Measurements from ENCODE around the gene PLAC1. TPM values are rescaled to one million over a fixed set of nuclear protein-coding genes. Genes with fewer than 3 reads are reported as not detected.

PLAC1 gene
- total and polyA plus RNA-seq, 2 of the 4 experiments (the other 2 are of a cell fraction): 0.36 to 0.74 TPM

GRCh38 chrX:134633394-134633793, 24.9 kb downstream of the PLAC1 start:
- Histone ChIP-seq H4K8ac (ENCODE audit: low read depth in 2 of 2, low read length in 2 of 2) (no peak overlapping the region), H3K27ac (ENCODE audit: insufficient read depth, low read length) (no peak overlapping the region), H3K9ac (ENCODE audit: low read depth, low read length) (no peak overlapping the region), H3K9me3 (ENCODE audit: control insufficient read depth, insufficient read depth, low read length) (no peaks in the 10 kb centered on the region), H4K91ac (ENCODE audit: insufficient read depth, low read depth, low read length) (peak overlapping the region; percentile 63; the same call in 1 of the 2 replicates), H3K27me3 (ENCODE audit: control insufficient read depth, insufficient read depth, low read length) (no peaks in the 10 kb centered on the region), H3K23ac (ENCODE audit: low read depth, low read length) (no peak overlapping the region), H3K4me1 (ENCODE audit: control insufficient read depth, insufficient read depth, low read length) (peaks cover 13% of the 10 kb centered on the region), H2AFZ (replicated peaks; ENCODE audit: low read length, poor library complexity) (no peak overlapping the region), H3K4ac (ENCODE audit: low read depth, low read length) (peak overlapping the region; percentile 70; the same call in 1 of the 2 replicates), H4K20me1 (ENCODE audit: insufficient read depth, low read length) (no peaks in the 10 kb centered on the region), H3K14ac (replicated peaks; ENCODE audit: low read depth, low read length) (no peak overlapping the region), H3K56ac (ENCODE audit: extremely low read depth, insufficient read depth, low read length) (no peak overlapping the region), H3K79me1 (ENCODE audit: low read depth in 1 of 2, low read length in 2 of 2) (no peaks in the 10 kb centered on the region), H2BK15ac (ENCODE audit: low read depth, low read length) (no peak overlapping the region; the same call in 2 of the 3 replicates), H2AK5ac (ENCODE audit: low read depth, low read length) (no peak overlapping the region; the same call in 1 of the 2 replicates), H2BK5ac (ENCODE audit: low read depth, low read length, poor library complexity, severe bottlenecking) (no peak overlapping the region), H3K4me2 (ENCODE audit: low read depth, low read length) (no peak overlapping the region), H3K18ac (ENCODE audit: low read depth, low read length) (no peak overlapping the region), H3K9me1 (ENCODE audit: insufficient read depth, low read length) (peaks cover 21% of the 10 kb centered on the region), H3K4me3 (ENCODE audit: insufficient read depth, low read depth, low read length) (no peak overlapping the region), H2AK9ac (replicated peaks; ENCODE audit: low read depth, low read length, poor library complexity) (no peak overlapping the region), H3K36me3 (ENCODE audit: control insufficient read depth, insufficient read depth, low read length) (no peaks in the 10 kb centered on the region), H2BK120ac (ENCODE audit: low read depth, low read length) (peak overlapping the region; percentile 83; the same call in 1 of the 2 replicates), H4K5ac (ENCODE audit: low read depth, low read length) (no peak overlapping the region), H2BK20ac (ENCODE audit: low read depth, low read length) (no peak overlapping the region)
- in situ Hi-C loops (cut with MboI; ENCODE audit: low sequenced_read_pairs): no loop called here
- CTCF ChIA-PET: interaction anchor here (1.2 kb wide), 1 partner anchor 120 kb away, joined by 3 read pairs; no protein-coding TSS in a partner anchor
- POLR2A ChIA-PET (ENCODE audit: unreplicated experiment): no interaction called here
- intact Hi-C loops (cut with micrococcal nuclease): no loop called here
- TF ChIP-seq BHLHE40 (IDR thresholded peaks at IDR 0.05; ENCODE audit: low read depth, low read length): no peak
- TF ChIP-seq POLR2A (IDR thresholded peaks at IDR 0.05; ENCODE audit: low read depth, low read length): no peak
- TF ChIP-seq ELK1 (IDR thresholded peaks at IDR 0.05; ENCODE audit: borderline replicate concordance, low read depth, low read length): no peak
- TF ChIP-seq SMC3 (IDR thresholded peaks at IDR 0.05; ENCODE audit: low read depth, low read length): no peak
- TF ChIP-seq MAZ (IDR thresholded peaks at IDR 0.05; ENCODE audit: borderline replicate concordance, low read depth, low read length): no peak
- TF ChIP-seq RFX5 (IDR thresholded peaks at IDR 0.05; ENCODE audit: low read depth, low read length): no peak
- no peak for TF ChIP-seq RCOR1 (IDR thresholded peaks at IDR 0.05; ENCODE audit: insufficient replicate concordance, low read length)
- TF ChIP-seq MAFK (IDR thresholded peaks at IDR 0.05; ENCODE audit: low read depth, low read length): no peak
- TF ChIP-seq RAD21 (IDR thresholded peaks at IDR 0.05; ENCODE audit: low read length): no peak
- no peak for TF ChIP-seq CHD1 (IDR thresholded peaks at IDR 0.05; ENCODE audit: low read depth, low read length)
- TF ChIP-seq CTCF (conservative IDR thresholded peaks at IDR 0.05; ENCODE audit: low read depth, low read length): no peak
- TF ChIP-seq FOS (IDR thresholded peaks at IDR 0.05; ENCODE audit: low read depth, low read length): no peak
- no peak for TF ChIP-seq NFE2L2 (IDR thresholded peaks at IDR 0.05; ENCODE audit: low read depth, low read length)
- no peak for TF ChIP-seq CEBPB (IDR thresholded peaks at IDR 0.05; ENCODE audit: low read depth, low read length)
- WGBS, 2 experiments (ENCODE audit: extremely low coverage in 2 of 2, insufficient read length in 1 of 2): no CpG with 5 or more reads among the region's 2 CpGs
- ATAC-seq (ENCODE audit: low read depth) (no peak), DNase-seq (no peak)
- dilution Hi-C loops (cut with HindIII; ENCODE audit: low sequenced_read_pairs, unreplicated experiment): no loop called here
- no TSS peak for BruUV-seq (replicated peaks)

Measured in IMR-90 (cell line).